ENCODE data around the gene STK32B. TPM values are rescaled to one million over a fixed set of nuclear protein-coding genes. Genes with fewer than 3 reads are reported as not detected.

STK32B gene
- total and polyA plus RNA-seq, 9 donors = 3.8 to 12.5 (median 5.8) TPM

DNA sequence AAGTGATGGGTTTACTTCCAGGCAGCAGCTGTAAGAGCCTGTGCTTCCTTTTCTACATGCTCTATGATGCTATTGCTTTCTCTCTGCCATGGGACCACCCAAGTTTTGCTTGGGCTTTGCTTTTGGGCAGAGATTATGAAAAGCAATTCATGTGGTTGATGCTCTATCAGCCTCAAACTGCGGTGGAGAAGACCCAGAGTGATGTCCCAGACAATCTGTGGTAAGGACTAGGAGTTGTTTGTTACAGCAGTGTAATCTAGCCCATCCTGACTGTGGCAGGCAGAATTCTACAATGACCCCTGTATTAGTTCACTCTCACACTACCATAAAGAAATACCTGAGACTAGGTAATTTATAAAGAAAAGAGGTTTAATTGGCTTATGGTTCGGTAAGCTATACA, 22.8 kb upstream of the STK32B start:
- no peak for DNase-seq
- no peak overlapping the region for H3K27ac ChIP-seq (ENCODE audit: low read length)
- H3K9me3 ChIP-seq (replicated peaks; ENCODE audit: control insufficient read depth, low read depth, low read length) = no peaks in the 10 kb centered on the region
- WGBS (ENCODE audit: insufficient coverage) = no CpG with 5 or more reads among the region's 2 CpGs
- H3K4me3 ChIP-seq (ENCODE audit: low read length) = no peak overlapping the region
- no peaks in the 10 kb centered on the region for H3K27me3 ChIP-seq (ENCODE audit: control insufficient read depth, insufficient read depth, low read length)
- H3K4me1 ChIP-seq (ENCODE audit: control insufficient read depth, insufficient read depth, low read length) = peaks cover 9% of the 10 kb centered on the region
- H3K36me3 ChIP-seq (ENCODE audit: control insufficient read depth, insufficient read depth, low read length) = no peaks in the 10 kb centered on the region

GRCh38 chr4:5029447-5029846, 21.8 kb upstream of the STK32B start:
- Histone ChIP-seq H3K27ac (ENCODE audit: low read length) (no peak overlapping the region), H3K9me3 (replicated peaks; ENCODE audit: control insufficient read depth, low read depth, low read length) (no peaks in the 10 kb centered on the region), H3K27me3 (ENCODE audit: control insufficient read depth, insufficient read depth, low read length) (no peaks in the 10 kb centered on the region), H3K4me3 (ENCODE audit: low read length) (no peak overlapping the region), H3K36me3 (ENCODE audit: control insufficient read depth, insufficient read depth, low read length) (no peaks in the 10 kb centered on the region), H3K4me1 (ENCODE audit: control insufficient read depth, insufficient read depth, low read length) (peaks cover 14% of the 10 kb centered on the region)
- no peak for DNase-seq
- 90% methylated on average over 5 of the region's 8 CpGs for WGBS (ENCODE audit: insufficient coverage)

- Histone ChIP-seq H3K27me3 (ENCODE audit: control insufficient read depth, insufficient read depth, low read length) (no peaks in the 10 kb centered on the region), H3K27ac (ENCODE audit: low read length) (no peak overlapping the region), H3K36me3 (ENCODE audit: control insufficient read depth, insufficient read depth, low read length) (no peaks in the 10 kb centered on the region), H3K9me3 (replicated peaks; ENCODE audit: control insufficient read depth, low read depth, low read length) (no peaks in the 10 kb centered on the region), H3K4me1 (ENCODE audit: control insufficient read depth, insufficient read depth, low read length) (peaks cover 22% of the 10 kb centered on the region), H3K4me3 (ENCODE audit: low read length) (no peak overlapping the region)
- DNase-seq = no peak
- no CpG with 5 or more reads among the region's 4 CpGs for WGBS (ENCODE audit: insufficient coverage)
Measured at GRCh38 chr4:5030221-5030620, 21.1 kb upstream of the STK32B start.

DNA sequence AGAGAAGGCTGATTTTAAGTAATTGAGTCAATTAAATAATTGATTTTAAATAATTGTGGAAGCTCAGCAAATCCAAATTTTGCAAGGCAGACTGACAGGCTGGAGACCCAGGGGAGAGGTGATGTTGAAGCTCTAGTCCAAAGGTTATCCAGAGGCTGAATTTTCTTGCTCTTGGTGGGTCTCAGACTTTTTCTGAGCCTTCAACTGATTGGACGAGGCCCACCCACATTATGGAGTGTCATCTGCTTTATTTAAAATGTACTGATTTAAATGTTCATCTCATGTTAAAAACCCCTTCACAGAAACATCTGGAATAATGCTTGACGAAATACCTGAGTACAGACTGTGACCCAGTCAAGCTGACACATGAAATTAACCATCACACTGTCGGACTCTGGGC, 20.4 kb upstream of the STK32B start:
- no peak for DNase-seq
- H3K27me3 ChIP-seq (ENCODE audit: control insufficient read depth, insufficient read depth, low read length) = no peaks in the 10 kb centered on the region
- WGBS (ENCODE audit: insufficient coverage) = no CpG with 5 or more reads among the region's 3 CpGs

DNA sequence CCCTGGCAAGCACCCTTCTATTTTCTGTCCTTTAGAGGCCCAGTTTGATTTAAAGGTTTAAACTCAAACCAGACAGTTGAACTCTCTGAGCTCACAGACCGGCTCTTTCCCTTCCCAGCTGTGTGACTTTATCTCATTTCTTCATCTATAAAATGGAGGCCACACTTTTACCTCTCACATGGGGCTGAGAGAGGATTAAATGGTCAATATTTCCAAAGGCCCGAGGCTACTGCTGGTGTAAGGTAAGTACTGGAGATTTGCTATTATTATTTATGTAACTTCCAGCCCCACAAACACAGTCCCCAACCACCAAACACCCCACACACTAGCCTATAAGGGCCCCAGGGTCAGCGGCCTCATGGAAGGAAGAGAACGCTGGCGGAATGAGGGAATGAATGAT, 18.5 kb upstream of the STK32B start:
- H3K9me3 ChIP-seq (replicated peaks; ENCODE audit: control insufficient read depth, low read depth, low read length) = no peaks in the 10 kb centered on the region
- H3K36me3 ChIP-seq (ENCODE audit: control insufficient read depth, insufficient read depth, low read length) = no peaks in the 10 kb centered on the region
- H3K27ac ChIP-seq (ENCODE audit: low read length) = peak overlapping the region; percentile 83
- no peaks in the 10 kb centered on the region for H3K27me3 ChIP-seq (ENCODE audit: control insufficient read depth, insufficient read depth, low read length)
- WGBS (ENCODE audit: insufficient coverage) = no CpG with 5 or more reads among the region's 5 CpGs
- H3K4me1 ChIP-seq (ENCODE audit: control insufficient read depth, insufficient read depth, low read length) = peaks cover 38% of the 10 kb centered on the region
- DNase-seq = no peak
- no peak overlapping the region for H3K4me3 ChIP-seq (ENCODE audit: low read length)

More for the DNA sequence above, 20.4 kb upstream of the STK32B start:
- Histone ChIP-seq H3K4me1 (ENCODE audit: control insufficient read depth, insufficient read depth, low read length) (peaks cover 26% of the 10 kb centered on the region), H3K4me3 (ENCODE audit: low read length) (no peak overlapping the region), H3K36me3 (ENCODE audit: control insufficient read depth, insufficient read depth, low read length) (no peaks in the 10 kb centered on the region), H3K27ac (ENCODE audit: low read length) (no peak overlapping the region), H3K9me3 (replicated peaks; ENCODE audit: control insufficient read depth, low read depth, low read length) (no peaks in the 10 kb centered on the region)

DNA sequence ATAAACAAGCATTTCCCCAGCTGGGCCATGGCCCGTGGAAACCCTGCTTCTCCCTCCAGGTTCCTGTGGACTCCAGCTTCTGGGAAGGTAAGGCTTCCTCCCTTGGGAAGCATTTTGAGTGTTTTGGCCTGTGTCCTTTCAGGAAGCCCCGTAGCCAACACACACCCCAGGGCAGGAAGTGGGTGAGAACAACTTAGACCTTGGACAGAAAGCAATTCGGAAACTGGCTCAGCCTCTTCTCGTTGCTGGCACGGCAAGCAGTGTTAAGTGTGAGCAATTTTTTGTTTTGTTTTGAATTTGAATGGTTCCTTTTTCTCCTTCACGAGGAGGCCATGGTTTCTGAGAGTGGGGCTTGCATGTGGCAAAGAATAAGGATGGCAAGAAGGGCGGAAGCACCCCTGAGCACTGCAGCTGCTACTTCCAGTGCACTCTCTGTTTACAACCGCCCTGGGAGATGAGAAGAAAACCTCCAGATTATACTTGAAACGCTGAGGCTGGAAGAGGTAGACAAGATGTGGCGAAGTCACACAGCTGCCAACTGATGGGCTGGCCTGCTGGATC, 17.9 kb upstream of the STK32B start:
- H3K4me3 ChIP-seq (ENCODE audit: low read length) = no peak overlapping the region
- WGBS (ENCODE audit: insufficient coverage) = 17% methylated on average over 3 of the region's 10 CpGs
- no peaks in the 10 kb centered on the region for H3K9me3 ChIP-seq (replicated peaks; ENCODE audit: control insufficient read depth, low read depth, low read length)
- H3K27me3 ChIP-seq (ENCODE audit: control insufficient read depth, insufficient read depth, low read length) = no peaks in the 10 kb centered on the region
- no peaks in the 10 kb centered on the region for H3K36me3 ChIP-seq (ENCODE audit: control insufficient read depth, insufficient read depth, low read length)
- peak; percentile 71 for DNase-seq
- H3K27ac ChIP-seq (ENCODE audit: low read length) = peak overlapping the region; percentile 83
- peaks cover 38% of the 10 kb centered on the region for H3K4me1 ChIP-seq (ENCODE audit: control insufficient read depth, insufficient read depth, low read length)

GRCh38 chr4:5034206-5034605, 17.1 kb upstream of the STK32B start:
- Histone ChIP-seq H3K27ac (ENCODE audit: low read length) (peak overlapping the region; percentile 83), H3K4me1 (ENCODE audit: control insufficient read depth, insufficient read depth, low read length) (peaks cover 41% of the 10 kb centered on the region), H3K4me3 (ENCODE audit: low read length) (no peak overlapping the region), H3K36me3 (ENCODE audit: control insufficient read depth, insufficient read depth, low read length) (no peaks in the 10 kb centered on the region), H3K9me3 (replicated peaks; ENCODE audit: control insufficient read depth, low read depth, low read length) (no peaks in the 10 kb centered on the region), H3K27me3 (ENCODE audit: control insufficient read depth, insufficient read depth, low read length) (no peaks in the 10 kb centered on the region)
- 52% methylated on average over 3 of the region's 8 CpGs for WGBS (ENCODE audit: insufficient coverage)
- DNase-seq = peak; percentile 61

GRCh38 chr4:5036239-5036638, 15.0 kb upstream of the STK32B start:
- Histone ChIP-seq H3K4me1 (ENCODE audit: control insufficient read depth, insufficient read depth, low read length) (peaks cover 56% of the 10 kb centered on the region), H3K27ac (ENCODE audit: low read length) (no peak overlapping the region), H3K9me3 (replicated peaks; ENCODE audit: control insufficient read depth, low read depth, low read length) (no peaks in the 10 kb centered on the region), H3K4me3 (ENCODE audit: low read length) (no peak overlapping the region), H3K27me3 (ENCODE audit: control insufficient read depth, insufficient read depth, low read length) (no peaks in the 10 kb centered on the region), H3K36me3 (ENCODE audit: control insufficient read depth, insufficient read depth, low read length) (no peaks in the 10 kb centered on the region)
- peak; percentile 63 for DNase-seq
- 31% methylated on average over 2 of the region's 5 CpGs for WGBS (ENCODE audit: insufficient coverage)

GRCh38 chr4:5037553-5038551, 13.4 kb upstream of the STK32B start:
- H3K4me3 ChIP-seq (ENCODE audit: low read length) = no peak overlapping the region
- peak; percentile 78 for DNase-seq
- H3K36me3 ChIP-seq (ENCODE audit: control insufficient read depth, insufficient read depth, low read length) = no peaks in the 10 kb centered on the region
- no peaks in the 10 kb centered on the region for H3K27me3 ChIP-seq (ENCODE audit: control insufficient read depth, insufficient read depth, low read length)
- peak overlapping the region; percentile 21 for H3K27ac ChIP-seq (ENCODE audit: low read length)
- no CpG with 5 or more reads among the region's 8 CpGs for WGBS (ENCODE audit: insufficient coverage)
- peaks cover 66% of the 10 kb centered on the region for H3K4me1 ChIP-seq (ENCODE audit: control insufficient read depth, insufficient read depth, low read length)
- H3K9me3 ChIP-seq (replicated peaks; ENCODE audit: control insufficient read depth, low read depth, low read length) = no peaks in the 10 kb centered on the region

DNA sequence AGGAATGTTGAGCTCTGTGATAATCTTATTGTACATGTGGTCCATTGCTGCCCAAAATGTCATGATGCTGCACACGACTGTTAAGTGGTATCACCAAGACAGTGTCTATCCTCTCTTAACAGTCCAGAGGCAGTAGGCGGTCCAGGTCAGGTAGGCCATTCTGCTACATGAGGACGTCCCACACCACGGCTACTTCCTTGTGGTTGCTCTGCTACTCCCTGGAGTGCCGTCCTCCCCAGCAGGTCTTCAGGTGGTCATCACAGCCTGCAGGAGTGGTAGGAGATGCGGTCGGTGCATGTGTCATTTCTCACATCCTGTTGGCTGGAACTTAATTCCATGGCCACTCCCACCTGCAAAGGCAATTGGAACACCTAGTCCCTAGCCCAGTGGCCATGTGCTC, 11.5 kb upstream of the STK32B start:
- H3K4me1 ChIP-seq (ENCODE audit: control insufficient read depth, insufficient read depth, low read length) = peaks cover 54% of the 10 kb centered on the region
- no peaks in the 10 kb centered on the region for H3K9me3 ChIP-seq (replicated peaks; ENCODE audit: control insufficient read depth, low read depth, low read length)

More for the DNA sequence above, 11.5 kb upstream of the STK32B start:
- no peak for DNase-seq
- 100% methylated on average over 2 of the region's 7 CpGs for WGBS (ENCODE audit: insufficient coverage)
- no peak overlapping the region for H3K4me3 ChIP-seq (ENCODE audit: low read length)
- no peaks in the 10 kb centered on the region for H3K27me3 ChIP-seq (ENCODE audit: control insufficient read depth, insufficient read depth, low read length)
- no peak overlapping the region for H3K27ac ChIP-seq (ENCODE audit: low read length)
- no peaks in the 10 kb centered on the region for H3K36me3 ChIP-seq (ENCODE audit: control insufficient read depth, insufficient read depth, low read length)

All from muscle of leg (tissue), 11 donors.